RWPE2 (cell line): ENCODE measurements around the gene RHOU.

Source experiments
- ATAC-seq: fragments of 200-7000 bp; cut with Tn5 transposase; 3 replicates; pipeline ENCODE4 v1.9.1; 2021; ENCODE audit warnings: low read depth
- DNase-seq: peaks from one replicate; pipeline ENCODE4 v3.0.0-alpha.2; 2020; ENCODE audit warnings: low spot score
- H3K27ac ChIP-seq: fragments of 450-650 bp; 2 replicates; pipeline ENCODE4 v1.5.1; 2017; ENCODE audit warnings: mild to moderate bottlenecking; ENCODE audit not compliant: poor library complexity, severe bottlenecking
- H3K27me3 ChIP-seq: fragments of 250-450 bp; sonication (Bioruptor Pico); 2 replicates; pipeline ENCODE4 v1.5.1; 2021; ENCODE audit warnings: mild to moderate bottlenecking, moderate library complexity; ENCODE audit not compliant: insufficient read depth, poor library complexity, severe bottlenecking
- H3K36me3 ChIP-seq: fragments of 250-450 bp; sonication (Bioruptor Pico); 2 replicates; pipeline ENCODE4 v1.5.1; 2020; ENCODE audit warnings: low read depth, mild to moderate bottlenecking, moderate library complexity
- H3K4me1 ChIP-seq: fragments of 250-450 bp; sonication (Bioruptor Pico); 2 replicates; pipeline ENCODE4 v1.5.1; 2021; ENCODE audit warnings: mild to moderate bottlenecking, moderate library complexity; ENCODE audit not compliant: insufficient read depth, poor library complexity, severe bottlenecking
- H3K4me3 ChIP-seq: fragments of 250-450 bp; sonication (Bioruptor Pico); 2 replicates; pipeline ENCODE4 v1.5.1; 2021; ENCODE audit warnings: mild to moderate bottlenecking, moderate library complexity; ENCODE audit not compliant: severe bottlenecking
- H3K9me3 ChIP-seq: fragments of 250-450 bp; sonication (Bioruptor Pico); 2 replicates; pipeline ENCODE4 v1.5.1; 2021; ENCODE audit warnings: mild to moderate bottlenecking, moderate library complexity; ENCODE audit not compliant: severe bottlenecking
- TF ChIP-seq, protein P1 (sequence below): fragments of 450-650 bp; IDR thresholded peaks from one replicate; pipeline ENCODE4 v1.5.1; 2017; ENCODE audit warnings: mild to moderate bottlenecking, moderate library complexity; ENCODE audit not compliant: poor library complexity, severe bottlenecking

Gene RHOU

GRCh38 chr1:228777236-228777635 lies 42.0 kb downstream of the RHOU start:
- no peak for ATAC-seq
- H3K27me3 ChIP-seq, result no peaks in the 10 kb centered on the region
- DNase-seq, result no peak
- H3K36me3 ChIP-seq, result no peaks in the 10 kb centered on the region
- no peaks in the 10 kb centered on the region for H3K4me1 ChIP-seq
- H3K9me3 ChIP-seq, result no peaks in the 10 kb centered on the region
- no peak overlapping the region for H3K4me3 ChIP-seq
- TF ChIP-seq, protein P1, sequence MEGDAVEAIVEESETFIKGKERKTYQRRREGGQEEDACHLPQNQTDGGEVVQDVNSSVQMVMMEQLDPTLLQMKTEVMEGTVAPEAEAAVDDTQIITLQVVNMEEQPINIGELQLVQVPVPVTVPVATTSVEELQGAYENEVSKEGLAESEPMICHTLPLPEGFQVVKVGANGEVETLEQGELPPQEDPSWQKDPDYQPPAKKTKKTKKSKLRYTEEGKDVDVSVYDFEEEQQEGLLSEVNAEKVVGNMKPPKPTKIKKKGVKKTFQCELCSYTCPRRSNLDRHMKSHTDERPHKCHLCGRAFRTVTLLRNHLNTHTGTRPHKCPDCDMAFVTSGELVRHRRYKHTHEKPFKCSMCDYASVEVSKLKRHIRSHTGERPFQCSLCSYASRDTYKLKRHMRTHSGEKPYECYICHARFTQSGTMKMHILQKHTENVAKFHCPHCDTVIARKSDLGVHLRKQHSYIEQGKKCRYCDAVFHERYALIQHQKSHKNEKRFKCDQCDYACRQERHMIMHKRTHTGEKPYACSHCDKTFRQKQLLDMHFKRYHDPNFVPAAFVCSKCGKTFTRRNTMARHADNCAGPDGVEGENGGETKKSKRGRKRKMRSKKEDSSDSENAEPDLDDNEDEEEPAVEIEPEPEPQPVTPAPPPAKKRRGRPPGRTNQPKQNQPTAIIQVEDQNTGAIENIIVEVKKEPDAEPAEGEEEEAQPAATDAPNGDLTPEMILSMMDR, result no peak
- H3K27ac ChIP-seq, result no peak overlapping the region

- no peak overlapping the region for H3K4me3 ChIP-seq
- no peaks in the 10 kb centered on the region for H3K27me3 ChIP-seq
- no peaks in the 10 kb centered on the region for H3K36me3 ChIP-seq
- no peak overlapping the region for H3K27ac ChIP-seq
- ATAC-seq (no peak), DNase-seq (no peak)
- TF ChIP-seq, protein P1, result no peak
- H3K9me3 ChIP-seq, result no peaks in the 10 kb centered on the region
- H3K4me1 ChIP-seq, result no peaks in the 10 kb centered on the region
Measured at GRCh38 chr1:228778026-228778425, 42.7 kb downstream of the RHOU start.

GRCh38 chr1:228778466-228778865 lies 43.2 kb downstream of the RHOU start:
- no peaks in the 10 kb centered on the region for H3K9me3 ChIP-seq
- H3K27ac ChIP-seq, result no peak overlapping the region
- ATAC-seq, result no peak
- TF ChIP-seq, protein P1, result no peak
- H3K4me3 ChIP-seq, result no peak overlapping the region
- H3K4me1 ChIP-seq, result no peaks in the 10 kb centered on the region
- H3K27me3 ChIP-seq, result no peaks in the 10 kb centered on the region
- no peaks in the 10 kb centered on the region for H3K36me3 ChIP-seq
- no peak for DNase-seq

GRCh38 chr1:228778961-228779360 lies 43.7 kb downstream of the RHOU start:
- Histone ChIP-seq H3K27me3 (no peaks in the 10 kb centered on the region), H3K9me3 (no peaks in the 10 kb centered on the region), H3K27ac (no peak overlapping the region), H3K4me1 (no peaks in the 10 kb centered on the region), H3K36me3 (no peaks in the 10 kb centered on the region), H3K4me3 (no peak overlapping the region)
- no peak for ATAC-seq
- TF ChIP-seq, protein P1, result no peak
- no peak for DNase-seq

DNA sequence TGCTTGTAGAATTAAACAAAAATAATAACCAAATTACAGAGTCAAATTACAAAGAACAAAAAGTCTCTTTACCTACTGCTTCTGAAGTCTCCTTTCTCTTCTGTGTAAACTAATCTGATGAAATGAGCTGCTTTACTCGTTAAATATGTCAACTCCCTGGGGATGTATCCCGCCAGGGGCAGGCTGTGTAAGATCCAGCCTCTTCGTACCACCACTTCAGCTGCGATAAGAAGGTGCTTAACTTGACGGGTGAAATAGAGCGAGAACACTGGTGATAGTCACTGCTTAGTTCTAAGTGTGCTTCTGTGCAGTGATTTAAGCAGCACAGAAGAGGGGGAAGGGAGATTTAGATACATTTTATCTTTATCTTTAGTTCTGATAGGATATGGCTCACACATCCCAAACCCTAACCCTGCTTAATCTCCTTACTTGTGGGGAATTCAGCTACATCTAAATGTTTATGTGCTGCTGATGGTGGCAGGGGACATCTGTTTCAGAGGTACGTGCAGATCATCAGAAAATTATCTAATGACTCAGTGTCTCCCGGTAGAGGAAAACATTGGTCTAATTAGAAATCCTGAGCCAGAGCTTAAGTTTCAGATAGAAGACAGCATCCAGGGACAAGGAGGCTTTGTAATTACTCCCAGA lies 46.0 kb downstream of the RHOU start:
- no peak overlapping the region for H3K4me3 ChIP-seq
- no peak for ATAC-seq
- no peaks in the 10 kb centered on the region for H3K9me3 ChIP-seq
- TF ChIP-seq, protein P1, result no peak
- H3K36me3 ChIP-seq, result no peaks in the 10 kb centered on the region
- H3K27ac ChIP-seq, result no peak overlapping the region
- no peak for DNase-seq
- no peaks in the 10 kb centered on the region for H3K27me3 ChIP-seq
- H3K4me1 ChIP-seq, result no peaks in the 10 kb centered on the region
